VCaP (cell line): ENCODE measurements around the gene CSRNP3.
A peak's percentile ranks its signal among the peaks of the same experiment; 100 is the strongest.

Experiments
- H3K27ac ChIP-seq: fragments of 450-650 bp; 2 replicates; pipeline ENCODE4 v1.5.1; 2017
- TF ChIP-seq, protein P1 (sequence below): fragments of 450-650 bp; conservative IDR thresholded peaks from 2 replicates; pipeline ENCODE4 v1.5.1; 2017; ENCODE audit warnings: mild to moderate bottlenecking, moderate library complexity

The CSRNP3 gene

DNA sequence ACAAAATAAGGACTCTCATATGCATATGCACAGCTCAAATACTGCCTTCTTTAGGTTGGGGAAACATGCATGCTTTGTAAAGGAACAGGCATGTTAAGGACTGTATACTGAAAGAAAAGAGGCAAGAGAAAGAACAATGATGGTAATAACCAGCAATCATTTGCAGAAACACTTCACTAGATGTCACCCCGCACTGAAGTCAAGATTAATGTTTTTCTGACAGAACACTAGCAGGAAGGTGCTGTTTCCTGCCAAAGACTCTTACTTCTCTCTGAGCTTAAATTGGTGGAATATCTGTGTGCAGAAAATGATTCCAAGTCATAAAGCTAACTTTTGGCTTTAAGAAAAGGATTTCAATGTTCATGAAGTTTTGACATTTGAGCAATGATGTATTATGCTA is 19.3 kb upstream of the CSRNP3 start:
- no peak overlapping the region for H3K27ac ChIP-seq
- TF ChIP-seq, protein P1, sequence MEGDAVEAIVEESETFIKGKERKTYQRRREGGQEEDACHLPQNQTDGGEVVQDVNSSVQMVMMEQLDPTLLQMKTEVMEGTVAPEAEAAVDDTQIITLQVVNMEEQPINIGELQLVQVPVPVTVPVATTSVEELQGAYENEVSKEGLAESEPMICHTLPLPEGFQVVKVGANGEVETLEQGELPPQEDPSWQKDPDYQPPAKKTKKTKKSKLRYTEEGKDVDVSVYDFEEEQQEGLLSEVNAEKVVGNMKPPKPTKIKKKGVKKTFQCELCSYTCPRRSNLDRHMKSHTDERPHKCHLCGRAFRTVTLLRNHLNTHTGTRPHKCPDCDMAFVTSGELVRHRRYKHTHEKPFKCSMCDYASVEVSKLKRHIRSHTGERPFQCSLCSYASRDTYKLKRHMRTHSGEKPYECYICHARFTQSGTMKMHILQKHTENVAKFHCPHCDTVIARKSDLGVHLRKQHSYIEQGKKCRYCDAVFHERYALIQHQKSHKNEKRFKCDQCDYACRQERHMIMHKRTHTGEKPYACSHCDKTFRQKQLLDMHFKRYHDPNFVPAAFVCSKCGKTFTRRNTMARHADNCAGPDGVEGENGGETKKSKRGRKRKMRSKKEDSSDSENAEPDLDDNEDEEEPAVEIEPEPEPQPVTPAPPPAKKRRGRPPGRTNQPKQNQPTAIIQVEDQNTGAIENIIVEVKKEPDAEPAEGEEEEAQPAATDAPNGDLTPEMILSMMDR = peak; percentile 44

DNA sequence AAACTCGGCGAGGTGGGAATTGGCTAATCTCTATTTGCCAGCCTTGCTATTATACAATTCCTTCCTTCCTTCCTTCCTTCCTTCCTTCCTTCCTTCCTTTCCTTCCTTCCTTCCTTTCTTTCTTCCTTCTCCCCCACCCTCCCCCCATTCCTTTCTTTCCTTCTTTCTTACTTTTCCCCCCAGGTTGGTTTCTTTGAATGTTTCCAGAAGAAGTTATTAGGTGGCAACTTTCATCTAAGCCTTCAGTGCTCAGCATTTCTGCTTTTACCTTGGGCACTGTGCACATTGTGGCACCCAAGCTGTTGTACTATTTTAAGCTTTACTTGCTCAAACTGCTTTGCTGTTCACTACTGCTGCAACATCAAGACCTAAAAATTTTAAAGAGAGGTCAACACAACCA is 17.2 kb upstream of the CSRNP3 start:
- TF ChIP-seq, protein P1 = no peak
- H3K27ac ChIP-seq = no peak overlapping the region

DNA sequence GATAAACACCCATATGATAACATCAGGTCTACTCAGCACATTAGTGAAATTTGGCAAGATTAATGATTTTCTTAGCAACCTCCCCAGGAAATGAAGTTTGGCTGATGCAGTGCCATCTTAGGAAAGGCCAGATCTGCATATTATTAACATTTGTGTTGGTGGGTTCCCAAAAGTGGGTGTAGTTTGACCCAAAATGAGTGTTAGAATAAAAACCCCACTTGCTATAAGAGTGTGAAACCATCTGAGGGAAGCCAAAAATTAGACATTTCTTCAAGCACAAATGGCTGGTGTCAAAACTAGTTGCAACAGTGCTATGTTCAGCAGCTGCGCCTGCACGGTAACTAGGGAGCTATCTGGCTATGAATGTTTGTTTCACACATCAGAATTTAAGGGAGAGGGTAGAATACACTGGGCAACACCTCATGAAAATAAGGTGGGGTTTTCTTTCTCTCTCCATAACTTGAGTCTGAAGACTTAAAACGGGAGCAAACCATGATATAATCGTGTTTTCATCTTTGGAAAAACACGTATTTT is 15.9 kb upstream of the CSRNP3 start:
- no peak overlapping the region for H3K27ac ChIP-seq

DNA sequence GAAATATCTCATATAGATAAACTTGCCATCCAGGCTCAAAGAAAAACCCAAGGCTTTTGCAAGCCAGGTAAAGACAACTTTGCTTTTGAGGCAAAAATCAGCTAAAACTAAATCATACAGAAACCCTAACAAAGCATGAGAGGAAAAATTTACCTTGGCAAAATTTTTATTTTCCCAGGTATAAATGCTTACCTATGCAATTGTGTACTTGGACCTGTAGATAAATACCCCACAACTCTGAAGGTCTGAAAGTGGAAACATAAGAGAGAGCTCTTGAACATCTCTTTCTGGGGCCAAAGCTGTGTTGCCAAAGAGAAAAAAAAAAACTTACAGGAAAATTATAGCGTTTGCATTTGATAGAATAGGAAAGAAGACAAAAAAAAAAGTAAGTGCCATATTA is 14.6 kb upstream of the CSRNP3 start:
- TF ChIP-seq, protein P1 = no peak

More for the DNA sequence above, 15.9 kb upstream of the CSRNP3 start:
- TF ChIP-seq, protein P1 = no peak

DNA sequence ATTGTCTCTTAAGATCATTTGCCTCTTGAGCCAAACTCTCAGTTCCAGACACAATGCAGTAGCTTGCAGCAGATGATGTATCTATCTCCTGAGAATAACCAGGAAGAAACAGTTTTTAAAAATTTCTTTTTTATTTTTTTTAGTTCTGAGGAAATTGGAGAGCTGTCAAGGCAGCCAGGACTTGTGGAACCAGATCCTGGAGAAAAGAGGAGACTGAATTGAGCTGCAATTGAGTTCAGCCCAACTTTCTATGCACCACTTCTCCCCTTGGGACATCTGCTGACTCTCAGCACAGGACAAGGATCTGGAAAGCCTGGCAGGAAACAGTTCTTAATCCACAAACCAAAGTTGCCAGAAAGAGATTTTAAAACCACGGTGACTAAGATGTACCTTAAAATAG is 13.5 kb upstream of the CSRNP3 start:
- H3K27ac ChIP-seq = no peak overlapping the region
- TF ChIP-seq, protein P1 = no peak

More for the DNA sequence above, 14.6 kb upstream of the CSRNP3 start:
- H3K27ac ChIP-seq = no peak overlapping the region

DNA sequence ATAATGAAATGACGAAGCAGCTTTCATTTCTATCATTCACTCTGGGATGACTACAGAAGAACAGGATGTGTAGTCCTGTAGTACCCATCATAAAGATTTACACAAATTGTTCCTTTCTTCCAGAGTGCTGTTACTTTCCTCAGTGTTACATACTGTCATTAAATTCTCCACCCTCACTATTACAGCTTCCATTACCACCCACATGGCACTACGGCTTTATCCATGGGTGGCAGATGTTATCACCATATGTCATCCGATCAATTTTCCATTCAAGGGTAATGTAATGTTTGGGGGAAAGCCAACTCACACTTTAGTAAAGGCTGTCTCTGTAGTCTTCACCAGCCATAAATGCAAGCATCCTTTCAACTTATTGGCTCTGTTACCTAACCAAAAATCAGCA is 7.1 kb upstream of the CSRNP3 start:
- H3K27ac ChIP-seq = no peak overlapping the region
- TF ChIP-seq, protein P1 = no peak

DNA sequence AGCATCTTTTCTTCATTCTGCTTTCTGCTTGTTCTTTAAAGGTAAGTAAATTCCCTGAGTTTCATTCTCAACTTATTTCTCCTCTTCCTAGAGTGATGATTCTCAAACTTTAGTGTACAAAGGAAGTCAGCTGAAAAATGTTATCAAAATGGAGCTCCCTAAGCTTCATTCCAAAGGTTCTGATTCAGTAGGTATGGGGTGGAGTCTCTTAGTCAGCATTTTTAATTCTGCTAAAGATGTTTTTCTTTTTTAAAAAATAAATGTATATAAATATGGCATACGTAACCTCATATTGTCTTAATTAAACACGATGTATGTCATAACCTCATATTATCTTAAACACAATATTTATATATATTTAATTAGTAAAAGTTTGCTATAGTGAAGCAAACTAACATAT is 3.1 kb upstream of the CSRNP3 start:
- no peak overlapping the region for H3K27ac ChIP-seq
- TF ChIP-seq, protein P1 = no peak
